CD4-positive, alpha-beta T cell (primary cell): ENCODE measurements around the gene GDNF. TPM values are rescaled to one million over a fixed set of nuclear protein-coding genes. Genes with fewer than 3 reads are reported as not detected.
"Not testable (repeated sequence)": the region's sequence is repeated elsewhere in the genome, so short reads cannot be mapped to it uniquely, and the experiment has no call there.

ENCODE experiments used
- ATAC-seq: fragments of 200-7000 bp; cut with Tn5 transposase; one replicate; pipeline ENCODE4 v1.10.0; 2022; ENCODE audit warnings: mild to moderate bottlenecking; ENCODE audit not compliant: poor library complexity
- CTCF ChIA-PET: fragments of 350-600 bp; sonication (Branson Sonifier 250); formaldehyde crosslinking; loops from one replicate; lab custom pipeline; 2021; ENCODE audit warnings: antibody characterized with exemption, inconsistent platforms; lab: Charles Lee
- POLR2A ChIA-PET: fragments of 350-600 bp; sonication (Branson Sonifier 250); formaldehyde crosslinking; loops from one replicate; lab custom pipeline; 2021; ENCODE audit warnings: antibody characterized with exemption, inconsistent platforms; lab: Charles Lee
- DNase-seq, 14 experiments: peaks; one replicate each; pipeline ENCODE4 v3.0.0-alpha.2; 2013 to 2020; ENCODE audit warnings: mixed read lengths in 2 of 14
- H3K27ac ChIP-seq, 2 donors: one replicate each; pipeline versions ENCODE4 v1.5.1 to v1.7.0; 2013; ENCODE audit warnings: low read length in 2 of 2, low read depth in 1 of 2, mild to moderate bottlenecking in 1 of 2
- H3K27me3 ChIP-seq, 2 experiments: 1 replicate in 1 of 2; 2 replicates in 1 of 2; pipeline versions ENCODE4 v1.6.1 to v1.7.0; 2013; ENCODE audit warnings: low read length in 2 of 2, control low read depth in 1 of 2, mild to moderate bottlenecking in 1 of 2, moderate library complexity in 1 of 2; ENCODE audit not compliant: insufficient read depth in 2 of 2, control insufficient read depth in 1 of 2
- H3K36me3 ChIP-seq: one replicate; pipeline ENCODE4 v1.6.1; 2013; ENCODE audit warnings: low read length, control low read depth; ENCODE audit not compliant: insufficient read depth
- H3K4me1 ChIP-seq: one replicate; pipeline ENCODE4 v1.6.1; 2013; ENCODE audit warnings: low read length, control low read depth; ENCODE audit not compliant: insufficient read depth
- H3K4me3 ChIP-seq: one replicate; pipeline ENCODE4 v1.5.1; 2013; ENCODE audit warnings: mild to moderate bottlenecking, low read length, moderate library complexity
- H3K9me3 ChIP-seq, 2 experiments: 1 replicate in 1 of 2; 2 replicates in 1 of 2; pipeline versions ENCODE4 v1.6.1 to v1.7.0; 2013; ENCODE audit warnings: low read length in 2 of 2, mild to moderate bottlenecking in 2 of 2, control low read depth in 1 of 2, moderate library complexity in 1 of 2; ENCODE audit not compliant: control insufficient read depth in 1 of 2, insufficient read depth in 1 of 2
- H3K27ac Mint-ChIP-seq: one replicate; pipeline ENCODE4 v1.8.0; 2020; ENCODE audit warnings: mixed read lengths
- H3K27me3 Mint-ChIP-seq: one replicate; pipeline ENCODE4 v1.8.0; 2021; ENCODE audit warnings: mixed read lengths
- H3K36me3 Mint-ChIP-seq: one replicate; pipeline ENCODE4 v1.8.0; 2021; ENCODE audit warnings: low read depth, mixed read lengths
- H3K4me1 Mint-ChIP-seq: one replicate; pipeline ENCODE4 v1.8.0; 2021; ENCODE audit warnings: low read depth, mixed read lengths
- H3K4me3 Mint-ChIP-seq: one replicate; pipeline ENCODE4 v1.8.0; 2020; ENCODE audit warnings: mild to moderate bottlenecking, mixed read lengths
- H3K9me3 Mint-ChIP-seq: one replicate; pipeline ENCODE4 v1.8.0; 2020; ENCODE audit warnings: mixed read lengths
- intact Hi-C, 2 experiments: fragments of 100-400 bp; cut with DNase I in 1 of 2; cut with micrococcal nuclease in 1 of 2; formaldehyde crosslinking; loops; one replicate each; pipeline versions ENCODE4 v1.15.1 to v1.9.0; 2023 to 2025; cut with DNase I, micrococcal nuclease
- total RNA-seq, 174 experiments: library from RNA in 2 of 174; stranded (reverse) in 2 of 174; gene quantifications; one replicate each; pipeline ENCODE4 v1.2.3 and lab custom pipeline; 2021 to 2026
- TF ChIP-seq, protein P1 (sequence below): fragments of 200-600 bp; IDR thresholded peaks from one replicate; pipeline ENCODE4 v1.8.0; 2022; ENCODE audit warnings: antibody characterized with exemption, mild to moderate bottlenecking

GDNF gene
- total RNA-seq, 2 experiments from 2014 or later = not detected

DNA sequence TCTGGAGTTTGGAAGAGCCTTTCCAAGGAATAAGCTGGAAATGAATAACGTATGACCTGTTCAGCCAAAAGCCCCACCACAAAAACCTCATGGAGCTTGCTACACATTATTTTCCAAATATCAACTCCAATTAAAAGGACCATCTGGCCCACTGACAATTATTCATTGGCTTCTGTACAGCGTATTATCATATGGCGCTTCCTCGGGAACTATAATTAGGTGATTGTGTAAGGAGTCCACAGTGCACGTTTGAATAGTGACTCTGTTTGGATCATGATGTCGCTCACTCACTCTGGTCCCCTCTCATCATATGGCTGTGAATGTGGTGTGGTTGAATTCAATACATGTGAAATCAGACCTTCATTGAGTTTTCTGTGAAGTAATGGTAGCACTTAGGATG lies 52.1 kb downstream of the GDNF start:
- no peaks in the 10 kb centered on the region for H3K36me3 ChIP-seq
- peaks cover 0 to 6% of the 10 kb centered on the region in 2 experiments for H3K9me3 ChIP-seq
- TF ChIP-seq, protein P1, sequence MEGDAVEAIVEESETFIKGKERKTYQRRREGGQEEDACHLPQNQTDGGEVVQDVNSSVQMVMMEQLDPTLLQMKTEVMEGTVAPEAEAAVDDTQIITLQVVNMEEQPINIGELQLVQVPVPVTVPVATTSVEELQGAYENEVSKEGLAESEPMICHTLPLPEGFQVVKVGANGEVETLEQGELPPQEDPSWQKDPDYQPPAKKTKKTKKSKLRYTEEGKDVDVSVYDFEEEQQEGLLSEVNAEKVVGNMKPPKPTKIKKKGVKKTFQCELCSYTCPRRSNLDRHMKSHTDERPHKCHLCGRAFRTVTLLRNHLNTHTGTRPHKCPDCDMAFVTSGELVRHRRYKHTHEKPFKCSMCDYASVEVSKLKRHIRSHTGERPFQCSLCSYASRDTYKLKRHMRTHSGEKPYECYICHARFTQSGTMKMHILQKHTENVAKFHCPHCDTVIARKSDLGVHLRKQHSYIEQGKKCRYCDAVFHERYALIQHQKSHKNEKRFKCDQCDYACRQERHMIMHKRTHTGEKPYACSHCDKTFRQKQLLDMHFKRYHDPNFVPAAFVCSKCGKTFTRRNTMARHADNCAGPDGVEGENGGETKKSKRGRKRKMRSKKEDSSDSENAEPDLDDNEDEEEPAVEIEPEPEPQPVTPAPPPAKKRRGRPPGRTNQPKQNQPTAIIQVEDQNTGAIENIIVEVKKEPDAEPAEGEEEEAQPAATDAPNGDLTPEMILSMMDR = no peak
- no peaks in the 10 kb centered on the region for H3K4me1 Mint-ChIP-seq
- H3K27me3 Mint-ChIP-seq = peaks cover 21% of the 10 kb centered on the region
- no peaks in the 10 kb centered on the region for H3K27me3 ChIP-seq
- ATAC-seq = no peak
- peaks cover 8% of the 10 kb centered on the region for H3K9me3 Mint-ChIP-seq
- no peaks in the 10 kb centered on the region for H3K36me3 Mint-ChIP-seq
- H3K4me3 ChIP-seq = no peak overlapping the region
- ChIA-PET POLR2A (no interaction called here), CTCF (no interaction called here)
- no peaks in the 10 kb centered on the region for H3K4me1 ChIP-seq
- intact Hi-C loops = no loop called here
- no peak for DNase-seq
- no peak overlapping the region for H3K4me3 Mint-ChIP-seq
- no peak overlapping the region for H3K27ac ChIP-seq
- no peak overlapping the region for H3K27ac Mint-ChIP-seq

DNA sequence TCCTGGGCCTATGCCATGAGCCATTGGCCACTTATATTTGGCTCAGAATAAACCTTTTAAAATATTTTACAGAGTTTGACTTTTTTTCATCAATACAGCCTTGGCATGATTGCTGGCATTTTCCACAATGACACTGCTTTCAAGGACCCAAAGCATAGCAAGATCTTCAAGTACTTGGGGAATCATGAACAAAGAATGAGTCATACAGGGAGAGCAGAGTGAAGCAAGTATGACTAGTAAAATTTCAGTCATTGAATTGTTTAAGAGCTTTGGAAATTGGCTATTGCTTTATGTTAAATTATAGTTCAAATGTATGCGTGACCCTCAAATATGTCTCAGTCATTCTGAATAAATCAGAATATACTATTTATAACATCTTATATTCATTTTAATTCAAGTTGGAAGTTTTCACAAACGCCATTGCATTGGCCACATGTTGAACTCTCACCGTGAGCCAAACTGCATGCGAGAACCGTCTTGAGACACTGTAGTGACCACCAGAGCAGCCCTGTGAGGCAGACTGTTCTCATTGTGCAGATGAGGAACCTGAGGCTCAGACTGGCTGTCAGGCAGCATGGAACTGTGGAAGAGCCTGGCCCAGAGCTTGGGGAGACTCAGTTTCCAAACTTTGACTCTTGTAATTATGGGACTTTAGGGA lies 52.9 kb downstream of the GDNF start:
- H3K4me1 Mint-ChIP-seq = no peaks in the 10 kb centered on the region
- DNase-seq (no peak), ATAC-seq (no peak)
- no peaks in the 10 kb centered on the region for H3K36me3 Mint-ChIP-seq
- H3K27me3 Mint-ChIP-seq = peaks cover 21% of the 10 kb centered on the region
- H3K4me3 Mint-ChIP-seq = no peak overlapping the region
- Histone ChIP-seq H3K4me1 (no peaks in the 10 kb centered on the region), H3K27ac (no peak overlapping the region), H3K27me3 (no peaks in the 10 kb centered on the region), H3K36me3 (no peaks in the 10 kb centered on the region), H3K9me3 (peaks cover 0 to 6% of the 10 kb centered on the region in 2 experiments), H3K4me3 (no peak overlapping the region)
- TF ChIP-seq, protein P1 = no peak
- CTCF ChIA-PET = no interaction called here
- peaks cover 8% of the 10 kb centered on the region for H3K9me3 Mint-ChIP-seq
- no peak overlapping the region for H3K27ac Mint-ChIP-seq
- intact Hi-C loops = no loop called here
- POLR2A ChIA-PET = no interaction called here

DNA sequence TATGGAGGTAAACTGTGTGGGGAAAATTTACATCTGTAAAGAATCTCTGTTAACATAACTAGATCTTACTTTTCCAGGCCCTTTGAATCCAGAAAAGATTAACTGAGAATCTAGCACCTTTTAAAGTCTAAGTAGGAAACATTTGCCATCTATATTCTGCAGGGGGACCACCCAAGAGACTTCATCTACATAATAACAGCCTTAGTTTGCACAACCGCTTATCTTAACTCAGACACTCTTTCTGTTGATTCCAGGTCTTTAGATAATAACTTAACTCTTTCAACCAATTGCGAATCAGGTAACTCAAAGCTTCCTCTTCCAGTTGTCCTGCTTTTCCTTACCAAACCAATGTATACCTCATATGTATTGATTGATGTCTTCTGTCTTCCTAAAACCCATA lies 53.4 kb downstream of the GDNF start:
- ChIA-PET CTCF (no interaction called here), POLR2A (no interaction called here)
- H3K36me3 ChIP-seq = no peaks in the 10 kb centered on the region
- ATAC-seq (no peak), DNase-seq (no peak)
- H3K4me3 ChIP-seq = no peak overlapping the region
- H3K4me1 Mint-ChIP-seq = no peaks in the 10 kb centered on the region
- peaks cover 21% of the 10 kb centered on the region for H3K27me3 Mint-ChIP-seq
- TF ChIP-seq, protein P1 = no peak
- H3K27me3 ChIP-seq = no peaks in the 10 kb centered on the region
- intact Hi-C loops = no loop called here
- H3K27ac ChIP-seq = no peak overlapping the region
- no peak overlapping the region for H3K4me3 Mint-ChIP-seq
- peaks cover 0 to 6% of the 10 kb centered on the region in 2 experiments for H3K9me3 ChIP-seq
- H3K27ac Mint-ChIP-seq = no peak overlapping the region
- peaks cover 5% of the 10 kb centered on the region for H3K9me3 Mint-ChIP-seq
- no peaks in the 10 kb centered on the region for H3K36me3 Mint-ChIP-seq
- H3K4me1 ChIP-seq = no peaks in the 10 kb centered on the region

DNA sequence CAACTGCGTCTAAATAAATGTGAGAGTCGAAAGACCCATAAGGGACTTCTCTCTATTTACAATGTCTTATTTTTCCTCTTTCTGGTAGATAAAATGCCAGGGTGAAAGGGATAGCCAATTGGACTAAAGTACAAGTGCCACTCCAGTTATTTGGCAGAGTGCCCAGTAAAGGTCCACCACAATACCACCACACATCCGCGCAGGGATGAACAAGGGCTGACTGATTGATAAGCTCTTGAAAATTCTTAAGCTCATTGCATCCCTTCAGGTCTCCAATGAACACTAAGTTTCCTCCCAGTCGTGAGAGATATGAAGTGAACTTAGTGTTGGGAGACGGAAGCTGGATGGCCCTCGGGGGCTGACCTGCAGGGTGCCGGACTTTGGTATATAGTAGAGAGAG lies 58.4 kb downstream of the GDNF start:
- H3K36me3 Mint-ChIP-seq, H3K4me1 Mint-ChIP-seq, H3K36me3 ChIP-seq, H3K27ac ChIP-seq, H3K9me3 Mint-ChIP-seq, ATAC-seq, H3K27ac Mint-ChIP-seq, DNase-seq, H3K4me1 ChIP-seq, H3K27me3 ChIP-seq, H3K27me3 Mint-ChIP-seq, CTCF ChIA-PET, intact Hi-C loops, POLR2A ChIA-PET, H3K4me3 ChIP-seq, H3K4me3 Mint-ChIP-seq: not testable (repeated sequence)
- peaks cover 0 to 14% of the 10 kb centered on the region in 2 experiments for H3K9me3 ChIP-seq
